HEK293T (cell line): Measurements from ENCODE around the gene RABL3.

Experiments used
- ARNT ChIP-seq: fragments of 450-650 bp; IDR thresholded peaks from 2 replicates; pipeline ENCODE4 v1.6.1; 2017; ENCODE audit warnings: mild to moderate bottlenecking
- BHLHE40 ChIP-seq: fragments of 450-650 bp; IDR thresholded peaks from 2 replicates; pipeline ENCODE4 v1.6.1; 2016; ENCODE audit warnings: mild to moderate bottlenecking, moderate library complexity, borderline replicate concordance
- ELF4 ChIP-seq: fragments of 450-650 bp; IDR thresholded peaks from 2 replicates; pipeline ENCODE4 v1.6.1; 2017; ENCODE audit warnings: antibody characterized with exemption
- FOXA1 ChIP-seq: fragments of 450-650 bp; IDR thresholded peaks from 2 replicates; pipeline ENCODE4 v1.6.1; 2016; ENCODE audit warnings: mild to moderate bottlenecking
- FOXM1 ChIP-seq: fragments of 450-650 bp; IDR thresholded peaks from 2 replicates; pipeline ENCODE4 v1.6.1; 2017; ENCODE audit warnings: mild to moderate bottlenecking, borderline replicate concordance
- SP1 ChIP-seq: fragments of 450-650 bp; IDR thresholded peaks from 2 replicates; pipeline ENCODE4 v1.6.1; 2017

DNA sequence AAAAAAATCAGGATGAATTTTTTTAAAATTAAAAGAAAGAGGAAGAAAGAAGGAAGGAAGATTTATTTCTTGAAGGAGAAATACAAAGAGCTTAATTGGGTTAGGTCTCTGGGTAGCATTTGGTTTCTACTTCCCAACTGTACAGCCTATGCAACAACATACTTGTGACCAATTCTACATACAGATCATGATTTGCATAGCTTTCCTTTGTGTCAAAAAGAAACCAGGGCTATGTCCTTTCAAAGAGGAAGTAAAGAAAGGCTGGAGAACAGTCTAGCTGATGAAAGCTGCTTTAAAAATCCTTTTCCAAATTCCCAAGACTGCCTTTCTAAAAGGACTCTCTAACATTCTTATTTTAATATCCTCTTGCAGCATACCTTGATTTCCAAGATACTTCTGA lies 54.2 kb downstream of the RABL3 start:
- TF ChIP-seq ARNT (no peak), FOXA1 (no peak), FOXM1 (no peak), SP1 (no peak), ELF4 (no peak), BHLHE40 (no peak)
